K562 (cell line): ENCODE measurements around the gene IER3IP1. TPM values are rescaled to one million over a fixed set of nuclear protein-coding genes. Genes with fewer than 3 reads are reported as not detected.

Experiments
- ATAC-seq: fragments of 200-7000 bp; cut with Tn5 transposase; 3 replicates; pipeline ENCODE4 v1.9.1; 2020; ENCODE audit warnings: moderate library complexity
- BruUV-seq: library from RNA; stranded (reverse); fragments of 400-500 nt; replicated peaks from 2 replicates; lab custom pipeline; 2021; lab: Mats Ljungman, UMichigan
- CTCF ChIA-PET: fragments of 300-600 bp; formaldehyde crosslinking; extraction: SDS; loops from one replicate; lab custom pipeline; 2021; ENCODE audit warnings: low intra/inter-chr PET ratio; lab: Yijun Ruan, JAX
- POLR2A ChIA-PET: fragments of 300-600, 350-650 bp; sonication (Branson Sonifier 250); formaldehyde crosslinking; extraction: SDS; loops from one replicate; lab custom pipeline; 2021; ENCODE audit warnings: antibody characterized with exemption, inconsistent platforms; lab: Yijun Ruan, JAX
- DNase-seq, 4 experiments: peaks; one replicate each; pipeline versions ENCODE4 v3.0.0 to v3.0.0-alpha.2; 2011 to 2018; ENCODE audit warnings: low spot score in 3 of 4, mixed read lengths in 3 of 4; ENCODE audit errors: extremely low read depth in 1 of 4
- FAIRE-seq: peaks from 2 replicates; lab custom pipeline; 2011; peaks lifted over from hg19 to GRCh38; lab: Jason Lieb, UNC
- H2AFZ ChIP-seq: 2 replicates; pipeline ENCODE4 v1.6.0; 2011; ENCODE audit warnings: low read depth, low read length, control low read depth, inconsistent platforms
- H3K27ac ChIP-seq: fragments of 200-600 bp; 3 replicates; pipeline ENCODE4 v1.8.0; 2011; ENCODE audit warnings: low read depth, mild to moderate bottlenecking, control low read depth, inconsistent platforms, low read length, moderate library complexity, mixed read lengths; ENCODE audit errors: extremely low read depth
- H3K27me3 ChIP-seq, 2 experiments: fragments of 300-600 bp in 1 of 2; 2 replicates in 1 of 2; 3 replicates in 1 of 2; pipeline versions ENCODE4 v1.6.0 to v1.8.0; 2011; ENCODE audit warnings: inconsistent platforms in 2 of 2, low read length in 2 of 2, mild to moderate bottlenecking in 1 of 2, mixed read lengths in 1 of 2, moderate library complexity in 1 of 2; ENCODE audit not compliant: control insufficient read depth in 2 of 2, insufficient read depth in 2 of 2
- H3K36me3 ChIP-seq: fragments of 300-600 bp; 3 replicates; pipeline ENCODE4 v1.8.0; 2011; ENCODE audit warnings: mild to moderate bottlenecking, low read length, inconsistent platforms; ENCODE audit not compliant: control insufficient read depth, insufficient read depth
- H3K4me1 ChIP-seq, 2 experiments: fragments of 200-600 bp in 1 of 2; replicated peaks in 1 of 2; 2 replicates in 1 of 2; 3 replicates in 1 of 2; pipeline versions ENCODE4 v1.5.1 to v1.8.0; 2011; ENCODE audit warnings: inconsistent platforms in 2 of 2, low read length in 2 of 2, mild to moderate bottlenecking in 1 of 2, mixed read lengths in 1 of 2, moderate library complexity in 1 of 2; ENCODE audit not compliant: control insufficient read depth in 2 of 2, insufficient read depth in 2 of 2
- H3K4me2 ChIP-seq: 2 replicates; pipeline ENCODE4 v1.6.1; 2011; ENCODE audit warnings: low read length, control low read depth, inconsistent platforms, mixed read lengths; ENCODE audit not compliant: insufficient read depth
- H3K4me3 ChIP-seq: fragments of 200-600 bp; sonication (generic), shearing (Covaris generic); 2 replicates; pipeline ENCODE4 v1.5.1; 2016; ENCODE audit warnings: control low read depth, inconsistent platforms
- H3K79me2 ChIP-seq: fragments of 200-600 bp; 3 replicates; pipeline ENCODE4 v1.8.0; 2011; ENCODE audit warnings: low read length, inconsistent platforms; ENCODE audit not compliant: control insufficient read depth, insufficient read depth
- H3K9ac ChIP-seq, 2 experiments: 2 replicates each; pipeline versions ENCODE4 v1.6.0 to v1.6.1; 2011; ENCODE audit warnings: low read depth in 2 of 2, low read length in 2 of 2, control low read depth in 1 of 2, inconsistent platforms in 1 of 2, mild to moderate bottlenecking in 1 of 2, mixed read lengths in 1 of 2; ENCODE audit not compliant: insufficient read depth in 1 of 2
- H3K9me1 ChIP-seq: one replicate; pipeline ENCODE4 v1.6.0; 2011; ENCODE audit warnings: inconsistent platforms, mild to moderate bottlenecking, low read length, moderate library complexity; ENCODE audit not compliant: control insufficient read depth, insufficient read depth
- H3K9me3 ChIP-seq: replicated peaks from 2 replicates; pipeline ENCODE4 v1.5.1; 2011; ENCODE audit warnings: low read depth, low read length, inconsistent platforms; ENCODE audit not compliant: control insufficient read depth, insufficient read depth
- H4K20me1 ChIP-seq: replicated peaks from 2 replicates; pipeline ENCODE4 v1.6.1; 2011; ENCODE audit warnings: low read length, inconsistent platforms, mixed read lengths; ENCODE audit not compliant: control insufficient read depth, insufficient read depth
- CSDE1 ChIP-seq, 2 experiments: fragments of 450-650 bp; IDR thresholded peaks; 2 replicates each; pipeline ENCODE4 v1.6.1; 2016; ENCODE audit warnings: mild to moderate bottlenecking in 1 of 2
- ETV6 ChIP-seq, 3 experiments: fragments of 150-350 bp in 1 of 3; sonication (generic) in 1 of 3; formaldehyde crosslinking in 1 of 3; IDR thresholded peaks; 2 replicates each; pipeline versions ENCODE4 v1.6.1 to v1.8.0; 2014 to 2022; ENCODE audit warnings: borderline replicate concordance in 2 of 3, low read depth in 2 of 3, antibody characterized with exemption in 1 of 3, low read length in 1 of 3, mild to moderate bottlenecking in 1 of 3, missing genetic modification reagents in 1 of 3
- HSF4 ChIP-seq: fragments of 250-450 bp; sonication (Bioruptor Pico); IDR thresholded peaks from 2 replicates; pipeline ENCODE4 v2.1.2; 2022; ENCODE audit warnings: mild to moderate bottlenecking, moderate library complexity, borderline replicate concordance
- MCM2 ChIP-seq: fragments of 450-650 bp; IDR thresholded peaks from 2 replicates; pipeline ENCODE4 v1.6.1; 2017; ENCODE audit warnings: low read depth, mild to moderate bottlenecking
- MECOM ChIP-seq: fragments of 250-450 bp; sonication (Bioruptor Pico); IDR thresholded peaks from 2 replicates; pipeline ENCODE4 v1.8.0; 2022; ENCODE audit warnings: inconsistent platforms
- RBM34 ChIP-seq: fragments of 200-400 bp; formaldehyde crosslinking; IDR thresholded peaks from 2 replicates; pipeline ENCODE4 v1.6.1; 2018; ENCODE audit warnings: low read length, borderline replicate concordance; ENCODE audit not compliant: insufficient read depth
- RNF2 ChIP-seq: sonication (generic); IDR thresholded peaks from 2 replicates; pipeline ENCODE4 v1.6.1; 2016
- SMAD1 ChIP-seq: fragments of 150-350 bp; IDR thresholded peaks from 2 replicates; pipeline ENCODE4 v1.6.1; 2014; ENCODE audit warnings: low read length, low read depth; ENCODE audit not compliant: partially characterized antibody
- SMAD4 ChIP-seq: fragments of 250-450 bp; sonication (Bioruptor Pico); conservative IDR thresholded peaks from 2 replicates; pipeline ENCODE4 v1.8.0; 2021; ENCODE audit warnings: inconsistent platforms, mild to moderate bottlenecking, moderate library complexity
- TAL1 ChIP-seq: fragments of 450-650 bp; IDR thresholded peaks from 2 replicates; pipeline ENCODE4 v1.6.1; 2016; ENCODE audit warnings: mild to moderate bottlenecking
- ZNF12 ChIP-seq: sonication (generic); formaldehyde crosslinking; IDR thresholded peaks from 2 replicates; pipeline ENCODE4 v1.4.0; 2020; ENCODE audit warnings: mild to moderate bottlenecking, missing genetic modification reagents
- ZNF583 ChIP-seq: fragments of 250-450 bp; sonication (Bioruptor Pico); IDR thresholded peaks from 2 replicates; pipeline ENCODE4 v1.4.0; 2020
- WGBS: fragments of 100-300 bp; shearing (Covaris generic); methylation state at CpG from one replicate; pipeline ENCODE4 v1.1.6; 2016; ENCODE audit warnings: low coverage, mixed read lengths; ENCODE audit not compliant: insufficient coverage; ENCODE audit errors: missing lambda C conversion rate; 5-methylcytosine and 5-hydroxymethylcytosine counted together
- in situ Hi-C: fragments of 300-500 bp; cut with MboI; formaldehyde crosslinking; loops from 4 replicates; pipeline ENCODE4 v1.15.0; 2018; ENCODE audit warnings: inconsistent platforms, mixed read lengths
- intact Hi-C: fragments of 100-400 bp; cut with micrococcal nuclease; formaldehyde crosslinking; loops from 2 replicates; pipeline ENCODE4 v1.14.2; 2022
- polyA plus RNA-seq, 8 experiments: library from polyadenylated mRNA; depleted of rRNA in 4 of 8; stranded (reverse) in 5 of 8; unstranded in 3 of 8; fragments of >200 nt; fragmentation: Nextera tagmentation in 2 of 8; fragmentation: Illumina TruSeq in 1 of 8; extraction: Ambion mirVana in 2 of 8; extraction: Trizol in 1 of 8; gene quantifications; 2 replicates each; pipeline versions ENCODE4 v1.2.1 to v1.2.3, GENCODE V29; 2011 to 2014; ENCODE audit warnings: inconsistent platforms in 1 of 8, missing spikeins in 1 of 8
- total RNA-seq, 7 experiments: library from RNA; depleted of rRNA in 6 of 7; stranded (reverse); fragments of >200 nt in 6 of 7; fragmentation: Illumina TruSeq in 2 of 7; extraction: Trizol in 2 of 7; gene quantifications; 2 replicates each; pipeline versions ENCODE4 v1.2.1 to v1.2.3, GENCODE V29; 2011 to 2021; ENCODE audit warnings: low replicate concordance in 1 of 7
- TF ChIP-seq, protein P1 (sequence below): fragments of 250-450 bp; sonication (Bioruptor Pico); IDR thresholded peaks from 2 replicates; pipeline ENCODE4 v1.8.0; 2021; ENCODE audit warnings: moderate library complexity, mild to moderate bottlenecking, inconsistent platforms
- TF ChIP-seq, protein P2 (sequence below): fragments of 450-650 bp; IDR thresholded peaks from 2 replicates; pipeline ENCODE4 v1.6.1; 2017; ENCODE audit warnings: antibody characterized with exemption, mild to moderate bottlenecking
- TF ChIP-seq, protein P3 (sequence below): sonication (generic); formaldehyde crosslinking; IDR thresholded peaks from 2 replicates; pipeline ENCODE4 v1.8.1; 2023; ENCODE audit warnings: mild to moderate bottlenecking, missing genetic modification reagents

Gene IER3IP1
- total and polyA plus RNA-seq, 9 of the 15 experiments (the other 6 are each of a cell fraction or from before 2014, with no cell fraction given) = 9.0 to 38.2 (median 19.9) TPM

DNA sequence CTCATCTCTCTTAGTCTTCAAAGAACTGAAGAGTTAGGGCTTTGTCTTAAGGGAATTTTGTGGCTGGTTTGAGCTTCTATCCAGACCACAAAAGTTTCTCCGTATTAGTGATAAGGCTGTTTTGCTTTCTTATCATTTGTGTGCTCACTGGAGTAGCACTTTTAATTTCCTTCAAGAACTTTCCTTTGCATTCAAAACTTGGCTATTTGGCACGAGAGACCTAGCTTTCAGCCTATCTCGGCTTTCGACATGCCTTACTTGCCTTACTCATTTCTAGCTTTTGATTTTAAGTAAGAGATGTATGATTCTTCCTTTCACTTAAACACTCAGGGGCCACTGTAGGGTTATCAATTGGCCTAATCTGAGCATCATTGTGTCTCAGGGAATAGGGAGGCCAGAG lies 55.7 kb downstream of the IER3IP1 start (continued):
- TF ChIP-seq RBM34 = no peak
- TF ChIP-seq SMAD1 = no peak
- no peak for TF ChIP-seq TAL1
- no peak for TF ChIP-seq MCM2
- no peak for TF ChIP-seq ETV6 (IDR thresholded peaks at IDR 0.05; ENCODE audit: borderline replicate concordance in 1 of 2, low read depth in 2 of 2, low read length in 1 of 2)
- TF ChIP-seq ETV6 (CRISPR knock-in tag; IDR thresholded peaks at IDR 0.05; ENCODE audit: borderline replicate concordance) = no peak
- TF ChIP-seq, protein P1, sequence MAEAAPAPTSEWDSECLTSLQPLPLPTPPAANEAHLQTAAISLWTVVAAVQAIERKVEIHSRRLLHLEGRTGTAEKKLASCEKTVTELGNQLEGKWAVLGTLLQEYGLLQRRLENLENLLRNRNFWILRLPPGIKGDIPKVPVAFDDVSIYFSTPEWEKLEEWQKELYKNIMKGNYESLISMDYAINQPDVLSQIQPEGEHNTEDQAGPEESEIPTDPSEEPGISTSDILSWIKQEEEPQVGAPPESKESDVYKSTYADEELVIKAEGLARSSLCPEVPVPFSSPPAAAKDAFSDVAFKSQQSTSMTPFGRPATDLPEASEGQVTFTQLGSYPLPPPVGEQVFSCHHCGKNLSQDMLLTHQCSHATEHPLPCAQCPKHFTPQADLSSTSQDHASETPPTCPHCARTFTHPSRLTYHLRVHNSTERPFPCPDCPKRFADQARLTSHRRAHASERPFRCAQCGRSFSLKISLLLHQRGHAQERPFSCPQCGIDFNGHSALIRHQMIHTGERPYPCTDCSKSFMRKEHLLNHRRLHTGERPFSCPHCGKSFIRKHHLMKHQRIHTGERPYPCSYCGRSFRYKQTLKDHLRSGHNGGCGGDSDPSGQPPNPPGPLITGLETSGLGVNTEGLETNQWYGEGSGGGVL (CRISPR knock-in tag) = no peak

DNA sequence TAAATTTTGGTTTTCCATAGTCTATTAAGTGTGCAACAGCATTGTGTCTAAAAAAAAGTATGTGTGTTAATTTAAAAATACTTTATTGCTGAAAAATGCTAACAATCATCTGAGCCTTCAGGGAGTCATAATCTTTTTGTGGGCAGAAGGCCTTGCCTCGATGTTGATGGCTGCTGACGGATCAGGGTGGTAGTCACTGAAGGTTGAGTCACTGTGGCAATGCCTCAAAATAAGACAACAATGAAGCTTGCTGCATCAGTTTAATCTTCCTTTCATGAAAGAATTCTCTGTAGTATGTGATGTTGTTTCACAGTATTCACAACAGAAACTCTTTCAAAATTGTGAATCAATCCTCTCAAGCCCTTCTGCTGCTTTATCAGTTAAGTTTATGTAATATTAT lies 57.2 kb downstream of the IER3IP1 start:
- no TSS peak for BruUV-seq
- no peaks in the 10 kb centered on the region for H4K20me1 ChIP-seq
- H2AFZ ChIP-seq = no peak overlapping the region
- H3K4me2 ChIP-seq = no peak overlapping the region
- in situ Hi-C loops = no loop called here
- no peaks in the 10 kb centered on the region for H3K9me3 ChIP-seq
- H3K4me1 ChIP-seq = no peaks in the 10 kb centered on the region; a peak in 1 of 5 replicates
- 100% methylated on average over 2 of the region's 2 CpGs for WGBS
- ATAC-seq = no peak
- POLR2A ChIA-PET = no interaction called here
- no peak for FAIRE-seq
- H3K4me3 ChIP-seq = no peak overlapping the region
- no peak for DNase-seq
- no peak overlapping the region for H3K9ac ChIP-seq
- H3K79me2 ChIP-seq = no peaks in the 10 kb centered on the region
- H3K9me1 ChIP-seq = no peaks in the 10 kb centered on the region
- intact Hi-C loops = no loop called here
- H3K36me3 ChIP-seq = peaks cover 7% of the 10 kb centered on the region; the same call in 2 of the 3 replicates
- no peak overlapping the region for H3K27ac ChIP-seq
- no peaks in the 10 kb centered on the region for H3K27me3 ChIP-seq
- CTCF ChIA-PET = no interaction called here
- TF ChIP-seq MECOM (no peak), SMAD4 (CRISPR knock-in tag) (no peak), CSDE1 (IDR thresholded peaks at IDR 0.05) (no peak), RNF2 (no peak), ZNF583 (CRISPR knock-in tag) (no peak), ZNF12 (CRISPR knock-in tag) (no peak), HSF4 (CRISPR knock-in tag) (no peak)
- TF ChIP-seq, protein P2, sequence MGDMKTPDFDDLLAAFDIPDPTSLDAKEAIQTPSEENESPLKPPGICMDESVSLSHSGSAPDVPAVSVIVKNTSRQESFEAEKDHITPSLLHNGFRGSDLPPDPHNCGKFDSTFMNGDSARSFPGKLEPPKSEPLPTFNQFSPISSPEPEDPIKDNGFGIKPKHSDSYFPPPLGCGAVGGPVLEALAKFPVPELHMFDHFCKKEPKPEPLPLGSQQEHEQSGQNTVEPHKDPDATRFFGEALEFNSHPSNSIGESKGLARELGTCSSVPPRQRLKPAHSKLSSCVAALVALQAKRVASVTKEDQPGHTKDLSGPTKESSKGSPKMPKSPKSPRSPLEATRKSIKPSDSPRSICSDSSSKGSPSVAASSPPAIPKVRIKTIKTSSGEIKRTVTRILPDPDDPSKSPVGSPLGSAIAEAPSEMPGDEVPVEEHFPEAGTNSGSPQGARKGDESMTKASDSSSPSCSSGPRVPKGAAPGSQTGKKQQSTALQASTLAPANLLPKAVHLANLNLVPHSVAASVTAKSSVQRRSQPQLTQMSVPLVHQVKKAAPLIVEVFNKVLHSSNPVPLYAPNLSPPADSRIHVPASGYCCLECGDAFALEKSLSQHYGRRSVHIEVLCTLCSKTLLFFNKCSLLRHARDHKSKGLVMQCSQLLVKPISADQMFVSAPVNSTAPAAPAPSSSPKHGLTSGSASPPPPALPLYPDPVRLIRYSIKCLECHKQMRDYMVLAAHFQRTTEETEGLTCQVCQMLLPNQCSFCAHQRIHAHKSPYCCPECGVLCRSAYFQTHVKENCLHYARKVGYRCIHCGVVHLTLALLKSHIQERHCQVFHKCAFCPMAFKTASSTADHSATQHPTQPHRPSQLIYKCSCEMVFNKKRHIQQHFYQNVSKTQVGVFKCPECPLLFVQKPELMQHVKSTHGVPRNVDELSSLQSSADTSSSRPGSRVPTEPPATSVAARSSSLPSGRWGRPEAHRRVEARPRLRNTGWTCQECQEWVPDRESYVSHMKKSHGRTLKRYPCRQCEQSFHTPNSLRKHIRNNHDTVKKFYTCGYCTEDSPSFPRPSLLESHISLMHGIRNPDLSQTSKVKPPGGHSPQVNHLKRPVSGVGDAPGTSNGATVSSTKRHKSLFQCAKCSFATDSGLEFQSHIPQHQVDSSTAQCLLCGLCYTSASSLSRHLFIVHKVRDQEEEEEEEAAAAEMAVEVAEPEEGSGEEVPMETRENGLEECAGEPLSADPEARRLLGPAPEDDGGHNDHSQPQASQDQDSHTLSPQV = no peak
- TF ChIP-seq, protein P3, sequence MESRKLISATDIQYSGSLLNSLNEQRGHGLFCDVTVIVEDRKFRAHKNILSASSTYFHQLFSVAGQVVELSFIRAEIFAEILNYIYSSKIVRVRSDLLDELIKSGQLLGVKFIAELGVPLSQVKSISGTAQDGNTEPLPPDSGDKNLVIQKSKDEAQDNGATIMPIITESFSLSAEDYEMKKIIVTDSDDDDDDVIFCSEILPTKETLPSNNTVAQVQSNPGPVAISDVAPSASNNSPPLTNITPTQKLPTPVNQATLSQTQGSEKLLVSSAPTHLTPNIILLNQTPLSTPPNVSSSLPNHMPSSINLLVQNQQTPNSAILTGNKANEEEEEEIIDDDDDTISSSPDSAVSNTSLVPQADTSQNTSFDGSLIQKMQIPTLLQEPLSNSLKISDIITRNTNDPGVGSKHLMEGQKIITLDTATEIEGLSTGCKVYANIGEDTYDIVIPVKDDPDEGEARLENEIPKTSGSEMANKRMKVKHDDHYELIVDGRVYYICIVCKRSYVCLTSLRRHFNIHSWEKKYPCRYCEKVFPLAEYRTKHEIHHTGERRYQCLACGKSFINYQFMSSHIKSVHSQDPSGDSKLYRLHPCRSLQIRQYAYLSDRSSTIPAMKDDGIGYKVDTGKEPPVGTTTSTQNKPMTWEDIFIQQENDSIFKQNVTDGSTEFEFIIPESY (CRISPR knock-in tag) = no peak
